ENCODE measurements around the gene AHNAK2. TPM values are rescaled to one million over a fixed set of nuclear protein-coding genes. Genes with fewer than 3 reads are reported as not detected.
A peak's percentile ranks its signal among the peaks of the same experiment; 100 is the strongest.
"Not testable (repeated sequence)": the region's sequence is repeated elsewhere in the genome, so short reads cannot be mapped to it uniquely, and the experiment has no call there.

The AHNAK2 gene
- total RNA-seq, result 24.5 and 40.5 TPM in 2 replicates

GRCh38 chr14:104977681-104978653 lies at the start of gene AHNAK2:
TSS of gene AHNAK2 (minus strand) at chr14:104978374. CDS start at chr14:104978237, 137 bp downstream.
- peak; percentile 74 for DNase-seq

GRCh38 chr14:105027718-105028117 lies 49.5 kb upstream of the AHNAK2 start:
- DNase-seq, result not testable (repeated sequence)

GRCh38 chr14:105026802-105027563 lies 48.8 kb upstream of the AHNAK2 start:
- DNase-seq, result peak; percentile 30

GRCh38 chr14:105026033-105026785 lies 48.0 kb upstream of the AHNAK2 start:
- DNase-seq, result peak; percentile 92

- DNase-seq, result no peak
Observed at GRCh38 chr14:105025429-105025828, 47.3 kb upstream of the AHNAK2 start.

GRCh38 chr14:105023791-105024480 lies 45.8 kb upstream of the AHNAK2 start:
- DNase-seq, result no peak

- DNase-seq, result peak; percentile 62
Observed at GRCh38 chr14:105023144-105023543, 45.0 kb upstream of the AHNAK2 start.

GRCh38 chr14:105022276-105022670 lies 44.1 kb upstream of the AHNAK2 start:
- no peak for DNase-seq

GRCh38 chr14:105021656-105022275 lies 43.6 kb upstream of the AHNAK2 start:
- peak; percentile 44 for DNase-seq

- DNase-seq, result peak; percentile 97
Observed at GRCh38 chr14:105020815-105021655, 42.9 kb upstream of the AHNAK2 start, which contains the start of gene CDCA4. TSS of gene CDCA4 (minus strand) at chr14:105021083. CDS start at chr14:105011929, 9,154 bp downstream.

- peak; percentile 65 for DNase-seq
Observed at GRCh38 chr14:105019861-105020814, 42.0 kb upstream of the AHNAK2 start.

GRCh38 chr14:105018414-105018813 lies 40.2 kb upstream of the AHNAK2 start:
- no peak for DNase-seq

GRCh38 chr14:105015905-105016304 lies 37.7 kb upstream of the AHNAK2 start:
- DNase-seq, result no peak

- DNase-seq, result peak; percentile 82
Observed at GRCh38 chr14:105015242-105015641, 37.1 kb upstream of the AHNAK2 start.

- no peak for DNase-seq
Observed at GRCh38 chr14:105014631-105015030, 36.5 kb upstream of the AHNAK2 start.

- DNase-seq, result no peak
Observed at GRCh38 chr14:105014032-105014431, 35.9 kb upstream of the AHNAK2 start.

GRCh38 chr14:105013150-105013785 lies 35.1 kb upstream of the AHNAK2 start:
- DNase-seq, result peak; percentile 32

- DNase-seq, result peak; percentile 45
Observed at GRCh38 chr14:105012171-105012985, 34.2 kb upstream of the AHNAK2 start.

All from dermis blood vessel endothelial cell (primary cell).